ENCODE results near the gene GALNS.
A peak's percentile ranks its signal among the peaks of the same experiment; 100 is the strongest.

GALNS gene

DNA sequence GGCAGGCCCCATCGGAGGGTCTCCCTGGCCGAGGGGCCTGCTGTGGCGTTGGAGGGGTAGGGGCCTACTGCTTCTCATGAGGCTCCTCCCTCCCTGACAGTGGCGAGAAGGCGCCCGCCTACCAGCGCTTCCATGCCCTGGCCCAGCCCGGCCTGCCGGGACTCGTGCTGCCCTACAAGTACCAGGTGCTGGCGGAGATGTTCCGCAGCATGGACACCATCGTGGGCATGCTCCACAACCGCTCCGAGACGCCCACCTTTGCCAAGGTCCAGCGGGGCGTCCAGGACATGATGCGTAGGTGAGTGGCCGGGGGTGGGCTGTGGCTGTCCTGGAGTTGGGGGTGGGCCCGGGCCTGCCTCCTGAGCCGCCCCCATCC is 51.4 kb downstream of the GALNS start:
- CTCF ChIA-PET, result interaction anchor here (1.6 to 2.3 kb wide), 2 partner anchors 18 to 21 kb away, joined by 5 to 6 read pairs; no protein-coding TSS in a partner anchor
- no peak for DNase-seq
- Histone ChIP-seq H3K9me3 (ENCODE audit: control extremely low read depth in 1 of 5, control insufficient read depth in 4 of 5, insufficient read depth in 2 of 5, low read depth in 1 of 5, low read length in 4 of 5) (no peaks in the 10 kb centered on the region), H3K27ac (ENCODE audit: insufficient read depth in 1 of 2, low read depth in 1 of 2, low read length in 2 of 2, poor library complexity in 1 of 2, severe bottlenecking in 2 of 2) (no peak overlapping the region), H3K27me3 (replicated peaks in 2 of 5; ENCODE audit: control insufficient read depth in 4 of 5, insufficient read depth in 5 of 5, low read length in 4 of 5) (no peaks in the 10 kb centered on the region), H3K4me1 (ENCODE audit: control extremely low read depth in 1 of 4, control insufficient read depth in 4 of 4, insufficient read depth in 4 of 4, low read length in 3 of 4) (peaks cover 4 to 60% (median 48%) of the 10 kb centered on the region in 4 experiments), H3K36me3 (ENCODE audit: control insufficient read depth in 4 of 4, insufficient read depth in 4 of 4, low read length in 3 of 4) (peaks cover 0 to 57% (median 31%) of the 10 kb centered on the region in 4 experiments), H3K4me3 (ENCODE audit: control insufficient read depth in 1 of 7, extremely low read depth in 1 of 7, insufficient read depth in 4 of 7, low read depth in 2 of 7, low read length in 6 of 7) (peak overlapping the region in 2 of 7 experiments; percentile 82 to 96)
- WGBS (ENCODE audit: insufficient coverage), result 97% methylated on average over 21 of the region's 22 CpGs
- POLR2A ChIA-PET, result interaction anchor here (1.0 to 1.1 kb wide), 2 partner anchors 12 to 17 kb away, joined by 3 to 5 read pairs; no protein-coding TSS in a partner anchor

DNA sequence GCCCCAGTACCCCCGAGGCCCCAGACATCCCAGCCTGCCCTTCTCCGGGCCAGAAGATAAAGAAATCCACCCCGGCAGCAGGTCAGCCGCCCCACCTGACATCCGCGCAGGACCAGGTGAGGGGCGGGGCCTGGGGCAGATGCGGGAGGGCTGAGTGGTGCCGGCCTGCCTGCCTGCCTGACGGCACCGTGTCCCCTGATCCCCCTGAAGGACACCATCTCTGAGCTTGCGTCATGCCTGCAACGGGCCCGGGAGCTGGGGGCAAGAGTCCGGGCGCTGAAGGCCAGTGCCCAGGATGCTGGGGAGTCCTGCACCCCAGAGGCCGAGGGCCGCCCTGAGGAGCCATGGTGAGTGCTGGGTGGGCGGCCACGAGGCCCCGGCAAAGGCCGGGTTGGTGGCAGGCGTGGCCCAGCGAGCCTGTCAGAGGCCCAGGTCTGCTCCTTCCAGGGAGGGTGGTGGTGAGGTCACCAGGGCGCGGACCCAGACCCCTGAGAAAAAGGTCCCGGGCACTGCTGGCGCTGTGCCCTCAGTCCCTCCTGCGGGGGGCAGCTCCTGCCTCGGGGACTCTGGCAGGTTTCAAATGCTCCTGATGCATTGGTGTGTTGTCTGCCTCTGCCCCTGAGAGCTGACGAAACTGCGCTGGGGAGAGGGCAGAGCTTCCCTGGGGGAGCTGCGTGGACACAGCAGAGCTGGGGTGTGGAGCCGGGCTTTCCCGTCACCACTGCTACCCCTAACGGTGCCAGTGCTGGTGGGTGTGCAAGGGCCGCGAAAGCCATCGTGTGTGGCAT is 52.0 kb downstream of the GALNS start:
- WGBS (ENCODE audit: insufficient coverage), result 57% methylated on average over 36 of the region's 39 CpGs
- H3K27me3 ChIP-seq (replicated peaks in 2 of 5; ENCODE audit: control insufficient read depth in 4 of 5, insufficient read depth in 5 of 5, low read length in 4 of 5), result no peaks in the 10 kb centered on the region
- no peaks in the 10 kb centered on the region for H3K9me3 ChIP-seq (ENCODE audit: control extremely low read depth in 1 of 5, control insufficient read depth in 4 of 5, insufficient read depth in 2 of 5, low read depth in 1 of 5, low read length in 4 of 5)
- CTCF ChIA-PET, result interaction anchor here (2.3 to 2.9 kb wide), 2 partner anchors 12 to 21 kb away, joined by 6 to 8 read pairs; no protein-coding TSS in a partner anchor
- peak overlapping the region in 1 of 2 experiments; percentile 43 for H3K27ac ChIP-seq (ENCODE audit: insufficient read depth in 1 of 2, low read depth in 1 of 2, low read length in 2 of 2, poor library complexity in 1 of 2, severe bottlenecking in 2 of 2)
- peak overlapping the region in 6 of 7 experiments; percentile 48 to 96 (median 71) for H3K4me3 ChIP-seq (ENCODE audit: control insufficient read depth in 1 of 7, extremely low read depth in 1 of 7, insufficient read depth in 4 of 7, low read depth in 2 of 7, low read length in 6 of 7)
- no peak for DNase-seq
- peaks cover 0 to 52% (median 30%) of the 10 kb centered on the region in 4 experiments for H3K36me3 ChIP-seq (ENCODE audit: control insufficient read depth in 4 of 4, insufficient read depth in 4 of 4, low read length in 3 of 4)
- H3K4me1 ChIP-seq (ENCODE audit: control extremely low read depth in 1 of 4, control insufficient read depth in 4 of 4, insufficient read depth in 4 of 4, low read length in 3 of 4), result peaks cover 6 to 60% (median 48%) of the 10 kb centered on the region in 4 experiments
- POLR2A ChIA-PET, result interaction anchor here (0.7 kb wide), 1 partner anchor 511 kb away, joined by 3 read pairs; no protein-coding TSS in a partner anchor

DNA sequence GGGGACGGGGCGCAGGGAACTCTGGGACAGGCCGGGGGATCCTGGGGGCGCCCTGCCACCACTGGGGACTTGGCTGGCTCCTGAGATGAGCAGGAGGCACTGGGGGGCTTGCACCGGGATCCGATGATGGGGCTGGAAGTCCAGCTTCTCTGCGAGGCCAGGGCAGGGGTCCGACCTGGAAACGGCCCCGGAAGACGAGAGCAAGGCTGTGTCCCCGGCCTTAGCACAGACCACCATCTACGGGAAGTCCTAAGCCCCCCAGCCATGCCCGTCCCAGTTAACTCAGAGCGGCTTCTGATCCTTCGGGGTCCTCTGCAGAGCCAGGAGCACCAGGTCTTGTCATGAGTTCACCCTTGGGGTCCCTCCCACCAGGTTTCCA is 52.6 kb downstream of the GALNS start:
- peaks cover 0 to 46% (median 24%) of the 10 kb centered on the region in 4 experiments for H3K36me3 ChIP-seq (ENCODE audit: control insufficient read depth in 4 of 4, insufficient read depth in 4 of 4, low read length in 3 of 4)

DNA sequence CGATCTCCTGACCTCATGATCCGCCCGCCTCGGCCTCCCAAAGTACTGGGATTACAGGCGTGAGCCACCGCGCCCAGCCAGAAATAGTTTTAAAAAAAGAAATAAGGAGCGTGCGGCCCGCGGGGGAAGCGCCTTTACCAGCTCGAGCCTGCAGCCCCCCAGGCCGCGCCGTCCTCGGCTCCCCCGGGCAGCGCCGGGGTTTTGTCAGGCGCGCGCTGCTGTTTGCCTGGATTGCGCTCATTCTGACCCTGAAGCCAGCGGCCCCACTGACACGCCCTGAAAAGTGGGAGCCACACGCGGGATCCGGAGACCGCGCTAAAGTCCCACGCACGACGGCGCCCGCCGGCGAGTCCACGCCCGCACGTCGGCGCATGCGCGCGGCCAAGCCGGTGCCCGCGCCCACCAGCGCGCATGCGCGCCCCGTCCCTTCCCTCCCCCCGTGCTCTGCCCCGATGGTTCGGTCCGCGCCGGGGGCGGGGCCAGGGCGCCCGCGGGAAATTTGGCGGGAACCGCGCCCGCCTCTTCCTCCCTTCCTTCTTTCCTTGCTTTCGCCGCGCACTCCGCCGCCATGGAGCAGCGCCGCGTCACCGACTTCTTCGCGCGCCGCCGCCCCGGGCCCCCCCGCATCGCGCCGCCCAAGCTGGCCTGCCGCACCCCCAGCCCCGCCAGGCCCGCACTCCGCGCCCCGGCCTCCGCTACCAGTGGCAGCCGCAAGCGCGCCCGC is 53.3 kb downstream of the GALNS start, which contains the start of gene CDT1:
CDT1 (plus strand) TSS at position 526 of the 724 bp plus-strand sequence; CDS start at position 569, 43 bp downstream.
- peak within 1 kb of the TSS; percentile 37 to 96 (median 76) for H3K4me3 ChIP-seq (ENCODE audit: control insufficient read depth in 1 of 7, extremely low read depth in 1 of 7, insufficient read depth in 4 of 7, low read depth in 2 of 7, low read length in 6 of 7)
- H3K27ac ChIP-seq (ENCODE audit: insufficient read depth in 1 of 2, low read depth in 1 of 2, low read length in 2 of 2, poor library complexity in 1 of 2, severe bottlenecking in 2 of 2), result peak within 1 kb of the TSS; percentile 66 to 78
- DNase-seq, result peak in 2 of 3 donors; percentile 72 to 77
- H3K9me3 ChIP-seq (ENCODE audit: control extremely low read depth in 1 of 5, control insufficient read depth in 4 of 5, insufficient read depth in 2 of 5, low read depth in 1 of 5, low read length in 4 of 5), result no peaks in the 10 kb centered on the region
- peaks cover 0 to 40% (median 23%) of the 10 kb centered on the region in 4 experiments for H3K36me3 ChIP-seq (ENCODE audit: control insufficient read depth in 4 of 4, insufficient read depth in 4 of 4, low read length in 3 of 4)
- 0% methylated on average over 81 of the region's 98 CpGs for WGBS (ENCODE audit: insufficient coverage)
- H3K27me3 ChIP-seq (replicated peaks in 2 of 5; ENCODE audit: control insufficient read depth in 4 of 5, insufficient read depth in 5 of 5, low read length in 4 of 5), result no peaks in the 10 kb centered on the region
- H3K4me1 ChIP-seq (ENCODE audit: control extremely low read depth in 1 of 4, control insufficient read depth in 4 of 4, insufficient read depth in 4 of 4, low read length in 3 of 4), result peaks cover 6 to 64% (median 55%) of the 10 kb centered on the region in 4 experiments
- ChIA-PET CTCF (interaction anchor here (0.7 to 2.9 kb wide), 4 partner anchors 11 to 67 kb away, joined by 3 to 8 read pairs (median 4); no protein-coding TSS in a partner anchor), POLR2A (interaction anchor here (1.2 kb wide), 1 partner anchor 8 kb away, joined by 5 read pairs; the partner anchor contains the start of gene APRT)

More for the DNA sequence above, 52.6 kb downstream of the GALNS start:
- Histone ChIP-seq H3K27me3 (replicated peaks in 2 of 5; ENCODE audit: control insufficient read depth in 4 of 5, insufficient read depth in 5 of 5, low read length in 4 of 5) (no peaks in the 10 kb centered on the region), H3K4me3 (ENCODE audit: control insufficient read depth in 1 of 7, extremely low read depth in 1 of 7, insufficient read depth in 4 of 7, low read depth in 2 of 7, low read length in 6 of 7) (peak overlapping the region in 6 of 7 experiments; percentile 48 to 96 (median 71)), H3K9me3 (ENCODE audit: control extremely low read depth in 1 of 5, control insufficient read depth in 4 of 5, insufficient read depth in 2 of 5, low read depth in 1 of 5, low read length in 4 of 5) (no peaks in the 10 kb centered on the region), H3K27ac (ENCODE audit: insufficient read depth in 1 of 2, low read depth in 1 of 2, low read length in 2 of 2, poor library complexity in 1 of 2, severe bottlenecking in 2 of 2) (peak overlapping the region in 1 of 2 experiments; percentile 43), H3K4me1 (ENCODE audit: control extremely low read depth in 1 of 4, control insufficient read depth in 4 of 4, insufficient read depth in 4 of 4, low read length in 3 of 4) (peaks cover 6 to 60% (median 49%) of the 10 kb centered on the region in 4 experiments)
- POLR2A ChIA-PET, result interaction anchor here (0.7 kb wide), 1 partner anchor 512 kb away, joined by 3 read pairs; no protein-coding TSS in a partner anchor
- WGBS (ENCODE audit: insufficient coverage), result 1% methylated on average over 14 of the region's 16 CpGs
- DNase-seq, result no peak
- CTCF ChIA-PET, result interaction anchor here (1.1 to 2.9 kb wide), 3 partner anchors 11 to 67 kb away, joined by 3 to 8 read pairs (median 6); no protein-coding TSS in a partner anchor

DNA sequence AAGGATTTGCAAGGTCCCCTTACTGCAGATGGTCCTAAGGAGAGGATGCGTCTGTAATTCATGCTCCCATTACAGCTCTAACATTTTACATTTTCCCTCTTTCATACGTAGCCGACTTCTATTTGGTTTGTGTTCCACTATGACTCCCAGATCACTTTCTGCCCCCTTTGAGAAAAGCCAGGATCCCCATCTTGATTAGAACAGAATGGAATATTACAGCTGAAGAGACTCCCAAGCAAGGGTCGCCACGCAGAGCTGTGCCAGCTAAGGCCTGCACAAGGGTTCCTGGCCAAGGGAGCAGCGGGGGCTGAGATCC is 56.5 kb downstream of the GALNS start:
- CTCF ChIA-PET, result interaction anchor here (0.9 to 3.0 kb wide), 8 partner anchors 9 to 492 kb away, joined by 3 to 15 read pairs (median 6); partner anchors contain the start of gene APRT
- POLR2A ChIA-PET, result interaction anchor here (0.7 to 2.6 kb wide), 8 partner anchors 10 to 315 kb away, joined by 3 to 24 read pairs (median 5); partner anchors contain the start of genes APRT and CBFA2T3
- 21% methylated on average over 6 of the region's 6 CpGs for WGBS (ENCODE audit: insufficient coverage)
- DNase-seq, result no peak
- no peaks in the 10 kb centered on the region for H3K27me3 ChIP-seq (replicated peaks in 2 of 5; ENCODE audit: control insufficient read depth in 4 of 5, insufficient read depth in 5 of 5, low read length in 4 of 5)
- H3K36me3 ChIP-seq (ENCODE audit: control insufficient read depth in 4 of 4, insufficient read depth in 4 of 4, low read length in 3 of 4), result peaks cover 0 to 8% (median 2%) of the 10 kb centered on the region in 4 experiments
- peak overlapping the region in 3 of 7 experiments; percentile 8 to 40 (median 34) for H3K4me3 ChIP-seq (ENCODE audit: control insufficient read depth in 1 of 7, extremely low read depth in 1 of 7, insufficient read depth in 4 of 7, low read depth in 2 of 7, low read length in 6 of 7)
- H3K4me1 ChIP-seq (ENCODE audit: control extremely low read depth in 1 of 4, control insufficient read depth in 4 of 4, insufficient read depth in 4 of 4, low read length in 3 of 4), result peaks cover 12 to 76% (median 61%) of the 10 kb centered on the region in 4 experiments
- no peaks in the 10 kb centered on the region for H3K9me3 ChIP-seq (ENCODE audit: control extremely low read depth in 1 of 5, control insufficient read depth in 4 of 5, insufficient read depth in 2 of 5, low read depth in 1 of 5, low read length in 4 of 5)
- H3K27ac ChIP-seq (ENCODE audit: insufficient read depth in 1 of 2, low read depth in 1 of 2, low read length in 2 of 2, poor library complexity in 1 of 2, severe bottlenecking in 2 of 2), result peak overlapping the region; percentile 71 to 78

DNA sequence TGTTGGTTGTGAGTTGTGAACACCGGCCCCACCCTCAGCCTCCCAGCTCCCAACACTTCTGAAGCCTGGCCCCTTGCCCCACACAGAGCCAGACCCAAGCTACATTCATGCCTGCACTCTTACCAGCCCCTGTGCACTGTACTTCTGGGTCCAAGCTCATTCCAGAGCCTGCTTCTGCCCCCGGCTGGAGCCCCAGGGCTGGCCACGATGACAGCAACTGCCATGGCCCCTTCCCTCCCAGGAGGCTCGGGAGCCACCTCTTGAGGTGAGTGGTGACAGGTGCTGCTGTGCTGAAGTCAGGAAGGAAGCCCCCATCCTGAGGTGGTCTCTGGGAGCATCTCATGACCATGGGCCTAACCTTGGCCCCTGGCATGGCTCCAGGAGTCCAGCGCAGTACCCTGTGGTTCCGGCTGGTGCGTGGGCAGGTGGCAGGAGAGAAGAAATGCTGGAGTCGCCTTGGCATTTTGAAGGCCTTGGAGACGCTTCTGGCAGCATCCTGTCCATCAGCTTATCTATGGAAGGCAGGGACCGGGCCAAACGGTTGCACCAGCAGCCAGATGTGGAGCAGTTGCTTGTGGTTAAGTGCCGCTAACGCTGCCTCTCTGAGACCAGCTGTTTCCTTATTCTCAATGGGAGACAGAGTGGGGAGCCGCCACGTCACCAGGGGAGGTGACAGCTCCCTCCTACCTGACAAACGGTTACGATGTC is 57.0 kb downstream of the GALNS start:
- ChIA-PET CTCF (interaction anchor here (1.2 to 3.0 kb wide), 10 partner anchors 9 to 493 kb away, joined by 3 to 15 read pairs (median 5); partner anchors contain the start of gene APRT), POLR2A (interaction anchor here (0.7 to 2.6 kb wide), 9 partner anchors 11 to 316 kb away, joined by 3 to 24 read pairs (median 4); partner anchors contain the start of genes APRT and CBFA2T3)
- Histone ChIP-seq H3K27ac (ENCODE audit: insufficient read depth in 1 of 2, low read depth in 1 of 2, low read length in 2 of 2, poor library complexity in 1 of 2, severe bottlenecking in 2 of 2) (peak overlapping the region; percentile 71 to 78), H3K4me1 (ENCODE audit: control extremely low read depth in 1 of 4, control insufficient read depth in 4 of 4, insufficient read depth in 4 of 4, low read length in 3 of 4) (peaks cover 13 to 76% (median 60%) of the 10 kb centered on the region in 4 experiments), H3K36me3 (ENCODE audit: control insufficient read depth in 4 of 4, insufficient read depth in 4 of 4, low read length in 3 of 4) (peaks cover 0 to 5% (median 1%) of the 10 kb centered on the region in 4 experiments), H3K9me3 (ENCODE audit: control extremely low read depth in 1 of 5, control insufficient read depth in 4 of 5, insufficient read depth in 2 of 5, low read depth in 1 of 5, low read length in 4 of 5) (no peaks in the 10 kb centered on the region), H3K27me3 (replicated peaks in 2 of 5; ENCODE audit: control insufficient read depth in 4 of 5, insufficient read depth in 5 of 5, low read length in 4 of 5) (no peaks in the 10 kb centered on the region), H3K4me3 (ENCODE audit: control insufficient read depth in 1 of 7, extremely low read depth in 1 of 7, insufficient read depth in 4 of 7, low read depth in 2 of 7, low read length in 6 of 7) (peak overlapping the region in 4 of 7 experiments; percentile 28 to 40 (median 35))
- WGBS (ENCODE audit: insufficient coverage), result 8% methylated on average over 15 of the region's 17 CpGs
- DNase-seq, result peak; percentile 94 to 100 (median 99)

Measured in common myeloid progenitor, CD34-positive (primary cell).